H1 (cell line): ENCODE measurements around the gene CDH11. TPM values are rescaled to one million over a fixed set of nuclear protein-coding genes. Genes with fewer than 3 reads are reported as not detected.

ENCODE experiments used
- CTCF ChIA-PET: fragments of 300-600 bp; sonication (Branson Sonifier 250); formaldehyde crosslinking; loops from one replicate; lab custom pipeline; 2021; ENCODE audit not compliant: partially characterized antibody; lab: Charles Lee
- POLR2A ChIA-PET: fragments of 300-600 bp; sonication (Branson Sonifier 250); formaldehyde crosslinking; loops from one replicate; lab custom pipeline; 2021; ENCODE audit warnings: inconsistent platforms; ENCODE audit not compliant: partially characterized antibody; lab: Charles Lee
- DNase-seq, 2 experiments: peaks; one replicate each; pipeline versions ENCODE4 v3.0.0 to v3.0.0-alpha.2; 2010 to 2022; ENCODE audit warnings: low spot score in 2 of 2, low read depth in 1 of 2, mixed read lengths in 1 of 2
- FAIRE-seq: peaks from 2 replicates; lab custom pipeline; 2011; peaks lifted over from hg19 to GRCh38; lab: Jason Lieb, UNC
- H2AFZ ChIP-seq: 2 replicates; pipeline ENCODE4 v1.8.1; 2012; ENCODE audit warnings: low read length, inconsistent platforms
- H2AK5ac ChIP-seq: 2 replicates; pipeline ENCODE4 v1.6.1; 2013; ENCODE audit warnings: low read depth, low read length
- H2BK120ac ChIP-seq: replicated peaks from 2 replicates; pipeline ENCODE3; 2013; ENCODE audit warnings: low read depth, low read length, inconsistent platforms
- H2BK12ac ChIP-seq: 2 replicates; pipeline ENCODE4 v1.6.1; 2013; ENCODE audit warnings: low read depth, low read length
- H2BK15ac ChIP-seq: 2 replicates; pipeline ENCODE4 v1.6.1; 2013; ENCODE audit warnings: low read length
- H2BK20ac ChIP-seq: 2 replicates; pipeline ENCODE4 v1.6.1; 2013; ENCODE audit warnings: low read length
- H2BK5ac ChIP-seq: 2 replicates; pipeline ENCODE4 v1.6.1; 2013; ENCODE audit warnings: low read depth, low read length
- H3K14ac ChIP-seq: 2 replicates; pipeline ENCODE4 v1.6.1; 2013; ENCODE audit warnings: inconsistent platforms; ENCODE audit not compliant: insufficient read length
- H3K18ac ChIP-seq: 2 replicates; pipeline ENCODE4 v1.6.1; 2013; ENCODE audit warnings: low read length; ENCODE audit errors: extremely low read depth
- H3K23ac ChIP-seq: 2 replicates; pipeline ENCODE4 v1.6.1; 2013; ENCODE audit warnings: inconsistent platforms; ENCODE audit not compliant: insufficient read length
- H3K23me2 ChIP-seq: 2 replicates; pipeline ENCODE4 v1.6.1; 2013; ENCODE audit warnings: low read depth, low read length
- H3K27ac ChIP-seq: 2 replicates; pipeline ENCODE4 v1.6.1; 2011; ENCODE audit warnings: low read depth, low read length, inconsistent platforms
- H3K27me3 ChIP-seq, 4 experiments: replicated peaks in 1 of 4; 1 replicate in 1 of 4; 2 replicates in 3 of 4; pipeline versions ENCODE4 v1.6.1 to v1.8.1; 2011 to 2013; ENCODE audit warnings: low read length in 3 of 4, mild to moderate bottlenecking in 3 of 4, inconsistent platforms in 2 of 4, mixed read lengths in 2 of 4, moderate library complexity in 1 of 4; ENCODE audit not compliant: control insufficient read depth in 3 of 4, insufficient read depth in 3 of 4; ENCODE audit errors: extremely low read depth in 1 of 4
- H3K36me3 ChIP-seq, 4 experiments: 2 replicates each; pipeline versions ENCODE4 v1.6.1 to v1.8.1; 2011 to 2013; ENCODE audit warnings: mild to moderate bottlenecking in 4 of 4, low read length in 3 of 4, moderate library complexity in 2 of 4, control low read depth in 1 of 4, inconsistent platforms in 1 of 4; ENCODE audit not compliant: insufficient read depth in 4 of 4, control insufficient read depth in 2 of 4
- H3K4ac ChIP-seq: replicated peaks from 2 replicates; pipeline ENCODE3; 2013; ENCODE audit warnings: low read length, low read depth, mixed read lengths, inconsistent platforms; ENCODE audit not compliant: insufficient read length
- H3K4me1 ChIP-seq, 4 experiments: replicated peaks in 1 of 4; 1 replicate in 1 of 4; 2 replicates in 3 of 4; pipeline versions ENCODE4 v1.6.1 to v1.8.1; 2011 to 2013; ENCODE audit warnings: low read length in 3 of 4, inconsistent platforms in 2 of 4, mixed read lengths in 1 of 4; ENCODE audit not compliant: insufficient read depth in 4 of 4, control insufficient read depth in 3 of 4
- H3K4me2 ChIP-seq, 2 experiments: 2 replicates each; pipeline versions ENCODE4 v1.6.1 to v1.8.1; 2011 to 2013; ENCODE audit warnings: low read depth in 2 of 2, low read length in 2 of 2, control low read depth in 1 of 2, inconsistent platforms in 1 of 2, mild to moderate bottlenecking in 1 of 2; ENCODE audit not compliant: insufficient read depth in 1 of 2
- H3K4me3 ChIP-seq, 4 experiments: fragments of 200-600, 300-600 bp in 1 of 4; sonication (generic), shearing (Covaris generic), sonication (Bioruptor Twin) in 1 of 4; 2 replicates each; pipeline versions ENCODE4 v1.5.1 to v1.8.1; 2011 to 2016; ENCODE audit warnings: low read length in 4 of 4, low read depth in 3 of 4, control low read depth in 2 of 4, inconsistent platforms in 2 of 4, mild to moderate bottlenecking in 2 of 4, mixed read lengths in 1 of 4, moderate library complexity in 1 of 4; ENCODE audit not compliant: insufficient read depth in 2 of 4; ENCODE audit errors: extremely low read depth in 1 of 4
- H3K56ac ChIP-seq: replicated peaks from 2 replicates; pipeline ENCODE3; 2013; ENCODE audit warnings: low read depth, mild to moderate bottlenecking, mixed read lengths, low read length, inconsistent platforms; ENCODE audit not compliant: insufficient read length
- H3K79me1 ChIP-seq: 2 replicates; pipeline ENCODE4 v1.6.1; 2013; ENCODE audit warnings: low read depth, low read length, control low read depth
- H3K79me2 ChIP-seq, 2 experiments: 2 replicates each; pipeline versions ENCODE4 v1.6.1 to v1.8.1; 2012 to 2013; ENCODE audit warnings: low read length in 2 of 2, mild to moderate bottlenecking in 2 of 2, inconsistent platforms in 1 of 2; ENCODE audit not compliant: insufficient read depth in 2 of 2, control insufficient read depth in 1 of 2
- H3K9ac ChIP-seq, 4 experiments: replicated peaks in 1 of 4; 1 replicate in 1 of 4; 2 replicates in 3 of 4; pipeline versions ENCODE4 v1.6.1 to v1.8.1; 2011 to 2013; ENCODE audit warnings: low read depth in 3 of 4, low read length in 3 of 4, control low read depth in 2 of 4, mild to moderate bottlenecking in 2 of 4, moderate library complexity in 2 of 4, inconsistent platforms in 1 of 4; ENCODE audit errors: extremely low read depth in 1 of 4
- H3K9me3 ChIP-seq, 2 experiments: 2 replicates each; pipeline versions ENCODE4 v1.6.1 to v1.8.1; 2012 to 2013; ENCODE audit warnings: mild to moderate bottlenecking in 2 of 2, moderate library complexity in 2 of 2, control low read depth in 1 of 2, inconsistent platforms in 1 of 2, low read depth in 1 of 2, low read length in 1 of 2, mixed read lengths in 1 of 2; ENCODE audit not compliant: insufficient read depth in 2 of 2
- H4K20me1 ChIP-seq, 2 experiments: replicated peaks in 1 of 2; 2 replicates each; pipeline versions ENCODE3 to v1.8.1; 2011 to 2013; ENCODE audit warnings: inconsistent platforms in 2 of 2, low read length in 2 of 2, mild to moderate bottlenecking in 1 of 2; ENCODE audit not compliant: insufficient read depth in 2 of 2, control insufficient read depth in 1 of 2
- H4K5ac ChIP-seq: 2 replicates; pipeline ENCODE4 v1.6.1; 2013; ENCODE audit warnings: low read length, low read depth, mixed read lengths, inconsistent platforms; ENCODE audit not compliant: insufficient read length
- H4K8ac ChIP-seq: 2 replicates; pipeline ENCODE4 v1.8.0; 2013; ENCODE audit warnings: mild to moderate bottlenecking, moderate library complexity, low read length, inconsistent platforms; ENCODE audit not compliant: insufficient read depth; ENCODE audit errors: extremely low read depth
- H4K91ac ChIP-seq: replicated peaks from 2 replicates; pipeline ENCODE3; 2013; ENCODE audit warnings: low read length, mixed read lengths, inconsistent platforms; ENCODE audit not compliant: insufficient read length
- BACH1 ChIP-seq: IDR thresholded peaks from 2 replicates; pipeline ENCODE4 v1.6.1; 2012; ENCODE audit warnings: low read length, improper control_type of control experiment
- CBX5 ChIP-seq: fragments of 300-800, 300-1000 bp; sonication (generic); IDR thresholded peaks from 2 replicates; pipeline ENCODE4 v1.7.1; 2016; ENCODE audit warnings: antibody characterized with exemption, low read length, low read depth
- CHD1 ChIP-seq: IDR thresholded peaks from 2 replicates; pipeline ENCODE4 v1.6.1; 2012; ENCODE audit warnings: low read depth, low read length, improper control_type of control experiment
- CHD2 ChIP-seq: IDR thresholded peaks from 2 replicates; pipeline ENCODE4 v1.6.1; 2012; ENCODE audit warnings: low read length, improper control_type of control experiment
- HDAC6 ChIP-seq: IDR thresholded peaks from one replicate; pipeline ENCODE4 v1.7.1; 2012; ENCODE audit warnings: low read depth, mild to moderate bottlenecking, inconsistent platforms, low read length, moderate library complexity
- NRF1 ChIP-seq: IDR thresholded peaks from 2 replicates; pipeline ENCODE4 v1.6.1; 2011; ENCODE audit warnings: mild to moderate bottlenecking, low read depth, low read length, improper control_type of control experiment
- PHF8 ChIP-seq: fragments of 200-600 bp; sonication (generic); conservative IDR thresholded peaks from 2 replicates; pipeline ENCODE4 v1.7.1; 2012; ENCODE audit warnings: low read depth, mild to moderate bottlenecking, inconsistent platforms, low read length, moderate library complexity
- POLR2AphosphoS5 ChIP-seq: IDR thresholded peaks from 2 replicates; pipeline ENCODE4 v1.6.1; 2011; ENCODE audit warnings: low read depth, low read length
- POU5F1 ChIP-seq: IDR thresholded peaks from 2 replicates; pipeline ENCODE4 v1.6.1; 2011; ENCODE audit warnings: low read depth, mild to moderate bottlenecking, low read length, moderate library complexity
- RXRA ChIP-seq: IDR thresholded peaks from 2 replicates; pipeline ENCODE4 v1.6.1; 2011; ENCODE audit warnings: low read depth, mild to moderate bottlenecking, low read length, moderate library complexity; ENCODE audit not compliant: insufficient read depth
- SAP30 ChIP-seq: fragments of 300-600 bp; sonication (generic); IDR thresholded peaks from 2 replicates; pipeline ENCODE4 v1.7.1; 2012; ENCODE audit warnings: low read length, moderate library complexity, mild to moderate bottlenecking, inconsistent platforms; ENCODE audit not compliant: insufficient read depth, insufficient replicate concordance
- SIRT6 ChIP-seq: IDR thresholded peaks from one replicate; pipeline ENCODE4 v1.7.1; 2012; ENCODE audit warnings: low read length, inconsistent platforms
- SIX5 ChIP-seq: IDR thresholded peaks from 2 replicates; pipeline ENCODE4 v1.6.1; 2011; ENCODE audit warnings: mild to moderate bottlenecking, low read depth, low read length
- WGBS, 2 experiments: shearing (Covaris generic) in 1 of 2; methylation state at CpG; one replicate each; pipeline versions ENCODE4 v1.1.6 to v1.1.7; 2013 to 2015; ENCODE audit warnings: low lambda C conversion rate in 2 of 2, mixed read lengths in 2 of 2, inconsistent platforms in 1 of 2, low coverage in 1 of 2, missing lambda C conversion rate in 1 of 2; ENCODE audit not compliant: insufficient replicate concordance in 2 of 2, insufficient coverage in 1 of 2, insufficient read length in 1 of 2; ENCODE audit errors: extremely low coverage in 1 of 2, missing lambda C conversion rate in 1 of 2; 5-methylcytosine and 5-hydroxymethylcytosine counted together
- polyA plus RNA-seq, 7 experiments: library from polyadenylated mRNA; depleted of rRNA in 3 of 7; stranded (reverse) in 5 of 7; unstranded in 2 of 7; fragments of >200 nt in 5 of 7; fragments of 200-250 nt in 2 of 7; gene quantifications; 1 replicate in 5 of 7; 2 replicates in 1 of 7; 4 replicates in 1 of 7; pipeline versions ENCODE4 v1.2.1 to v1.2.3, GENCODE V29; 2011 to 2013; ENCODE audit warnings: missing spikeins in 2 of 7, mixed read lengths in 2 of 7
- total RNA-seq: library from RNA; stranded (reverse); fragmentation: NEBNext Ultra II Directional; extraction: Animal tissue kit (Norgen Biotek cat#: 25700); gene quantifications from 2 replicates; pipeline ENCODE4 v1.2.1, GENCODE V29; 2021

CDH11 gene
- total and polyA plus RNA-seq, 2 of the 8 experiments (the other 6 are each of a cell fraction or from before 2014, with no cell fraction given) = 3.3 to 8.4 TPM

DNA sequence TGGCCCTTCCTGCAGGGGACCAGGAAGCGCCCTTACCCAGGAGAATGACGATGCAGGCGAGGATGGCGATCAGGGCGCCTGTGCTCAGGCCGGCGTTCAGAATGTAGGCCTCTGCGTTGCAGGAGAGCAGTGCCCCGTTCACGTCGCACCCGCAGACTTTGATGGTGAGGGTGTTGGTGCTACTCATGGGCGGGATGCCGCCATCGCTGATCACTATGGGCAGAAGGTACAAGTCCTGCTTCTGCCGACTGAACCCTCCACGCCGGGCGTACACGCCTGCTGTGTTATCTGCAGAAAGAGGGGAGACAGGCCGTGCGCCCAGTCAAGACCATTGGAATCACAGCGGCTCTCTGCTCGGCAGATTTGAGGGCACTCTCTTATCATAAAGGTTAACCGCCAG lies 171.1 kb downstream of the CDH11 start:
- H3K4ac ChIP-seq = no peak overlapping the region
- no peak for FAIRE-seq
- H2AFZ ChIP-seq = peak overlapping the region; percentile 13; the same call in 1 of the 2 replicates
- peaks cover 0 to 2% (median 0%) of the 10 kb centered on the region in 4 experiments; a peak in 1 of 7 replicates for H3K4me1 ChIP-seq
- no peak overlapping the region for H3K56ac ChIP-seq
- H4K20me1 ChIP-seq = no peaks in the 10 kb centered on the region
- WGBS, 2 experiments = 95% methylated on average over 25 of the region's 25 CpGs; no CpG with 5 or more reads in 1 of the 2 experiments
- H3K36me3 ChIP-seq = no peaks in the 10 kb centered on the region
- TF ChIP-seq NRF1 (no peak), CHD1 (no peak), SIRT6 (no peak), CHD2 (no peak), HDAC6 (no peak), SIX5 (no peak), SAP30 (no peak), PHF8 (no peak), CBX5 (no peak), BACH1 (no peak), POU5F1 (no peak), POLR2AphosphoS5 (no peak), RXRA (no peak)
- no peak overlapping the region for H3K4me3 ChIP-seq
- CTCF ChIA-PET = interaction anchor here (1.3 kb wide), 1 partner anchor 28 kb away, joined by 3 read pairs; no protein-coding TSS in a partner anchor
- H2AK5ac ChIP-seq = no peak overlapping the region
- no peak overlapping the region for H4K91ac ChIP-seq
- H4K5ac ChIP-seq = no peak overlapping the region
- H3K9me3 ChIP-seq = no peaks in the 10 kb centered on the region; a peak in 1 of 4 replicates
- no peaks in the 10 kb centered on the region for H3K79me1 ChIP-seq
- H2BK20ac ChIP-seq = no peak overlapping the region
- DNase-seq = no peak
- H3K9ac ChIP-seq = no peak overlapping the region
- H3K27me3 ChIP-seq = no peaks in the 10 kb centered on the region
- no peak overlapping the region for H3K18ac ChIP-seq
- no peaks in the 10 kb centered on the region for H3K79me2 ChIP-seq
- H2BK12ac ChIP-seq = no peak overlapping the region; the same call in 1 of the 2 replicates
- H3K23ac ChIP-seq = no peak overlapping the region
- H2BK120ac ChIP-seq = no peak overlapping the region
- H3K4me2 ChIP-seq = no peak overlapping the region
- H3K27ac ChIP-seq = no peak overlapping the region
- H2BK5ac ChIP-seq = no peak overlapping the region
- POLR2A ChIA-PET = no interaction called here
- no peak overlapping the region for H2BK15ac ChIP-seq
- H3K14ac ChIP-seq = no peak overlapping the region
- no peak overlapping the region for H4K8ac ChIP-seq
- no peaks in the 10 kb centered on the region for H3K23me2 ChIP-seq
